Esophagus muscularis mucosa (tissue), 3 donors: ENCODE results near the gene DDX18.

Experiments
- EP300 ChIP-seq: sonication (generic); formaldehyde crosslinking; IDR thresholded peaks from one replicate; pipeline ENCODE4 v1.6.1; 2017; ENCODE audit warnings: antibody characterized with exemption
- TF ChIP-seq, protein P1 (sequence below), 3 experiments: fragments of 200-600 bp in 2 of 3; fragments of 450-650 bp in 1 of 3; sonication (generic) in 2 of 3; IDR thresholded peaks; one replicate each; pipeline ENCODE4 v1.5.1; 2017 to 2019; ENCODE audit warnings: antibody characterized with exemption in 3 of 3, mild to moderate bottlenecking in 2 of 3, moderate library complexity in 1 of 3

DNA sequence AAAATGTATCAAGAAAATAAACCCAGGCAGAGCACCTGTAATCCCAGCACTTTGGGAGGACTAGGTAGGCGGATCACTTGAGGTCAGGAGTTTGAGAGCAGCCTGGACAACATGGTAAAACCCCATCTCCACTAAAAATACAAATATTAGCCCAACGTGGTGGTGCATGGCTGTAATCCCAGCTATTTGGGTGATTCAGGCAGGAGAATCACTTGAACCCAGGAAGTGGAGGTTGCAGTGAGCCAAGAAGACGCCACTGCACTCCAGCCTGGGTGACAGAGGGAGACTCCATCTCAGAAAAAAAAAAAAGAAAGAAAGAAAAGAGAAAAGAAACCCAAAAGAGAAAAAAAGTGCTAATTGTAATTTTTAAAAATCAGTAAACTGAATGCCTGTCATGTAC, 41.4 kb downstream of the DDX18 start:
- TF ChIP-seq, protein P1, sequence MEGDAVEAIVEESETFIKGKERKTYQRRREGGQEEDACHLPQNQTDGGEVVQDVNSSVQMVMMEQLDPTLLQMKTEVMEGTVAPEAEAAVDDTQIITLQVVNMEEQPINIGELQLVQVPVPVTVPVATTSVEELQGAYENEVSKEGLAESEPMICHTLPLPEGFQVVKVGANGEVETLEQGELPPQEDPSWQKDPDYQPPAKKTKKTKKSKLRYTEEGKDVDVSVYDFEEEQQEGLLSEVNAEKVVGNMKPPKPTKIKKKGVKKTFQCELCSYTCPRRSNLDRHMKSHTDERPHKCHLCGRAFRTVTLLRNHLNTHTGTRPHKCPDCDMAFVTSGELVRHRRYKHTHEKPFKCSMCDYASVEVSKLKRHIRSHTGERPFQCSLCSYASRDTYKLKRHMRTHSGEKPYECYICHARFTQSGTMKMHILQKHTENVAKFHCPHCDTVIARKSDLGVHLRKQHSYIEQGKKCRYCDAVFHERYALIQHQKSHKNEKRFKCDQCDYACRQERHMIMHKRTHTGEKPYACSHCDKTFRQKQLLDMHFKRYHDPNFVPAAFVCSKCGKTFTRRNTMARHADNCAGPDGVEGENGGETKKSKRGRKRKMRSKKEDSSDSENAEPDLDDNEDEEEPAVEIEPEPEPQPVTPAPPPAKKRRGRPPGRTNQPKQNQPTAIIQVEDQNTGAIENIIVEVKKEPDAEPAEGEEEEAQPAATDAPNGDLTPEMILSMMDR (IDR thresholded peaks at IDR 0.05) = no peak
- TF ChIP-seq EP300 = no peak
